PFSK-1 (cell line): ENCODE data around the gene PDCD11.

ENCODE experiments used
- POLR2AphosphoS5 ChIP-seq: IDR thresholded peaks from 2 replicates; pipeline ENCODE4 v1.6.1; 2012; ENCODE audit warnings: low read depth, mild to moderate bottlenecking, control low read depth, low read length, moderate library complexity
- SIN3A ChIP-seq: IDR thresholded peaks from 2 replicates; pipeline ENCODE4 v1.6.1; 2012; ENCODE audit warnings: mild to moderate bottlenecking, low read length, moderate library complexity, borderline replicate concordance; ENCODE audit not compliant: insufficient read depth
- TAF1 ChIP-seq: IDR thresholded peaks from 2 replicates; pipeline ENCODE4 v1.6.1; 2012; ENCODE audit warnings: low read length, control low read depth, borderline replicate concordance; ENCODE audit not compliant: insufficient read depth
- TF ChIP-seq, protein P1 (sequence below), 2 experiments: IDR thresholded peaks; 2 replicates each; pipeline versions ENCODE4 v1.6.1 to v1.8.0; 2011 to 2012; ENCODE audit warnings: low read depth in 2 of 2, low read length in 2 of 2, control low read depth in 1 of 2, inconsistent platforms in 1 of 2, mild to moderate bottlenecking in 1 of 2, moderate library complexity in 1 of 2; ENCODE audit not compliant: insufficient read depth in 1 of 2

DNA sequence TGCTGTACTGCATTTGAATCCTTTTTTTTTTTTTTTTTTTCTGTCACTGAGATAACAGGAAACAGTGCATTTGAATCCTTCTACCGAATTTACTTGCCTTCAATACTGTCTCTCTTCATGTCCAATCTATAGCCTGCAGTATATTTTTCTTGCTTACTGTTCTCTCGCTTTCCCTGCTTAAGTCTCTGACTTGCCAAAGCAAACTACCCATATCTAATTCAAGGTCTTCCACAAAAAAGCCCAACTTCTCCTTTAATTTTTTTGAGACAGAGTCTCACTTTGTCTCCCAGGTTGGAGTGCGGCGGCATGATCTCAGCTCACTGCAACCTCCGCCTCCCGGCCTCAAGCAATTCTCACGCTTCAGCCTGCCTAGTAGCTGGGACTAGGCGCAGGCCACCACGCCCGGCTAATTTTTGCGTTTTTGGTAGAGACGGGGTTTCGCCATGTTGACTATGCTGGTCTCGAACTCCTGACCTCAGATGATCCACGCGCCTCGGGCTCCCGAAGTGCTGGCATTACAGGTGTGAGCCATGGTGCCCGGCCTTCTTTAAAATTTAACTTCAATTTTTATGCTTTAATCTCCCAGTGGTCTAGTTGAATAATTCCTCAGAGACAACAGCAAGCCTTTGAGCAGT lies 882 bp downstream of the PDCD11 start:
- TF ChIP-seq, protein P1, sequence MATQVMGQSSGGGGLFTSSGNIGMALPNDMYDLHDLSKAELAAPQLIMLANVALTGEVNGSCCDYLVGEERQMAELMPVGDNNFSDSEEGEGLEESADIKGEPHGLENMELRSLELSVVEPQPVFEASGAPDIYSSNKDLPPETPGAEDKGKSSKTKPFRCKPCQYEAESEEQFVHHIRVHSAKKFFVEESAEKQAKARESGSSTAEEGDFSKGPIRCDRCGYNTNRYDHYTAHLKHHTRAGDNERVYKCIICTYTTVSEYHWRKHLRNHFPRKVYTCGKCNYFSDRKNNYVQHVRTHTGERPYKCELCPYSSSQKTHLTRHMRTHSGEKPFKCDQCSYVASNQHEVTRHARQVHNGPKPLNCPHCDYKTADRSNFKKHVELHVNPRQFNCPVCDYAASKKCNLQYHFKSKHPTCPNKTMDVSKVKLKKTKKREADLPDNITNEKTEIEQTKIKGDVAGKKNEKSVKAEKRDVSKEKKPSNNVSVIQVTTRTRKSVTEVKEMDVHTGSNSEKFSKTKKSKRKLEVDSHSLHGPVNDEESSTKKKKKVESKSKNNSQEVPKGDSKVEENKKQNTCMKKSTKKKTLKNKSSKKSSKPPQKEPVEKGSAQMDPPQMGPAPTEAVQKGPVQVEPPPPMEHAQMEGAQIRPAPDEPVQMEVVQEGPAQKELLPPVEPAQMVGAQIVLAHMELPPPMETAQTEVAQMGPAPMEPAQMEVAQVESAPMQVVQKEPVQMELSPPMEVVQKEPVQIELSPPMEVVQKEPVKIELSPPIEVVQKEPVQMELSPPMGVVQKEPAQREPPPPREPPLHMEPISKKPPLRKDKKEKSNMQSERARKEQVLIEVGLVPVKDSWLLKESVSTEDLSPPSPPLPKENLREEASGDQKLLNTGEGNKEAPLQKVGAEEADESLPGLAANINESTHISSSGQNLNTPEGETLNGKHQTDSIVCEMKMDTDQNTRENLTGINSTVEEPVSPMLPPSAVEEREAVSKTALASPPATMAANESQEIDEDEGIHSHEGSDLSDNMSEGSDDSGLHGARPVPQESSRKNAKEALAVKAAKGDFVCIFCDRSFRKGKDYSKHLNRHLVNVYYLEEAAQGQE (IDR thresholded peaks at IDR 0.05; ENCODE audit: insufficient read depth in 1 of 2, low read depth in 2 of 2, low read length in 2 of 2) = no peak
- TF ChIP-seq POLR2AphosphoS5 = no peak
- TF ChIP-seq TAF1 = no peak
- TF ChIP-seq SIN3A = no peak
